Measurements from ENCODE around the gene DCAF8. TPM values are rescaled to one million over a fixed set of nuclear protein-coding genes. Genes with fewer than 3 reads are reported as not detected.
A peak's percentile ranks its signal among the peaks of the same experiment; 100 is the strongest.

DCAF8 gene
- total RNA-seq, 1 experiment from 2014 or later, result 181 TPM

GRCh38 chr1:160244209-160244608 is 18.1 kb downstream of the DCAF8 start:
- CTCF ChIA-PET, result interaction anchor here (0.6 to 11.9 kb wide), 16 partner anchors 9 to 213 kb away, joined by 3 to 103 read pairs (median 10); partner anchors contain the start of genes CASQ1 and PIGM

GRCh38 chr1:160243767-160244166 is 18.6 kb downstream of the DCAF8 start:
- BruUV-seq (replicated peaks), result no TSS peak
- Mint-ChIP-seq H3K27me3 (ENCODE audit: insufficient read depth, unreplicated experiment) (no peaks in the 10 kb centered on the region), H3K9me3 (ENCODE audit: unreplicated experiment) (no peaks in the 10 kb centered on the region), H3K27ac (ENCODE audit: low read depth, unreplicated experiment) (no peak overlapping the region), H3K4me1 (ENCODE audit: insufficient read depth, unreplicated experiment) (peaks cover 7% of the 10 kb centered on the region), H3K4me3 (ENCODE audit: unreplicated experiment) (no peak overlapping the region), H3K36me3 (ENCODE audit: insufficient read depth, unreplicated experiment) (peaks cover 67% of the 10 kb centered on the region)
- intact Hi-C loops (cut with micrococcal nuclease), result no loop called here
- ChIA-PET CTCF (interaction anchor here (0.6 to 11.9 kb wide), 17 partner anchors 9 to 212 kb away, joined by 3 to 103 read pairs (median 10); partner anchors contain the start of genes CASQ1 and PIGM), POLR2A (interaction anchor here (0.6 to 9.6 kb wide), 7 partner anchors 9 to 52 kb away, joined by 3 to 51 read pairs (median 5); partner anchors contain the start of gene DCAF8)
- no peak for TF ChIP-seq CTCF (IDR thresholded peaks at IDR 0.05; ENCODE audit: unreplicated experiment)
- no peak for DNase-seq (ENCODE audit: unreplicated experiment)

More at GRCh38 chr1:160244209-160244608, 18.1 kb downstream of the DCAF8 start:
- BruUV-seq (replicated peaks), result no TSS peak
- intact Hi-C loops (cut with micrococcal nuclease), result no loop called here
- H3K4me3 Mint-ChIP-seq (ENCODE audit: unreplicated experiment), result no peak overlapping the region
- no peaks in the 10 kb centered on the region for H3K27me3 Mint-ChIP-seq (ENCODE audit: insufficient read depth, unreplicated experiment)
- no peaks in the 10 kb centered on the region for H3K9me3 Mint-ChIP-seq (ENCODE audit: unreplicated experiment)
- DNase-seq (ENCODE audit: unreplicated experiment), result no peak
- peaks cover 7% of the 10 kb centered on the region for H3K4me1 Mint-ChIP-seq (ENCODE audit: insufficient read depth, unreplicated experiment)
- H3K27ac Mint-ChIP-seq (ENCODE audit: low read depth, unreplicated experiment), result no peak overlapping the region
- TF ChIP-seq CTCF (IDR thresholded peaks at IDR 0.05; ENCODE audit: unreplicated experiment), result no peak
- peaks cover 62% of the 10 kb centered on the region for H3K36me3 Mint-ChIP-seq (ENCODE audit: insufficient read depth, unreplicated experiment)
- POLR2A ChIA-PET, result interaction anchor here (1.1 to 9.6 kb wide), 5 partner anchors 9 to 40 kb away, joined by 3 to 51 read pairs (median 5); partner anchors contain the start of gene DCAF8

- Mint-ChIP-seq H3K4me3 (ENCODE audit: unreplicated experiment) (no peak overlapping the region), H3K9me3 (ENCODE audit: unreplicated experiment) (no peaks in the 10 kb centered on the region), H3K27me3 (ENCODE audit: insufficient read depth, unreplicated experiment) (no peaks in the 10 kb centered on the region), H3K4me1 (ENCODE audit: insufficient read depth, unreplicated experiment) (peaks cover 6% of the 10 kb centered on the region), H3K36me3 (ENCODE audit: insufficient read depth, unreplicated experiment) (peaks cover 95% of the 10 kb centered on the region), H3K27ac (ENCODE audit: low read depth, unreplicated experiment) (peak overlapping the region; percentile 1)
- ChIA-PET CTCF (interaction anchor here (0.6 to 11.9 kb wide), 15 partner anchors 8 to 369 kb away, joined by 3 to 103 read pairs (median 3); no protein-coding TSS in a partner anchor), POLR2A (interaction anchor here (0.6 to 1.6 kb wide), 7 partner anchors 10 to 285 kb away, joined by 3 to 6 read pairs (median 5); partner anchors contain the start of gene PEX19)
- intact Hi-C loops (cut with micrococcal nuclease), result no loop called here
- BruUV-seq (replicated peaks), result TSS peak; percentile 50
- TF ChIP-seq CTCF (IDR thresholded peaks at IDR 0.05; ENCODE audit: unreplicated experiment), result no peak
- no peak for DNase-seq (ENCODE audit: unreplicated experiment)
Measured at GRCh38 chr1:160239582-160240299, 22.6 kb downstream of the DCAF8 start.

- peaks cover 95% of the 10 kb centered on the region for H3K36me3 Mint-ChIP-seq (ENCODE audit: insufficient read depth, unreplicated experiment)
- no peaks in the 10 kb centered on the region for H3K27me3 Mint-ChIP-seq (ENCODE audit: insufficient read depth, unreplicated experiment)
- H3K4me1 Mint-ChIP-seq (ENCODE audit: insufficient read depth, unreplicated experiment), result peaks cover 6% of the 10 kb centered on the region
- BruUV-seq (replicated peaks), result no TSS peak
- H3K9me3 Mint-ChIP-seq (ENCODE audit: unreplicated experiment), result no peaks in the 10 kb centered on the region
- CTCF ChIA-PET, result interaction anchor here (0.5 to 11.9 kb wide), 13 partner anchors 10 to 388 kb away, joined by 3 to 103 read pairs (median 7); no protein-coding TSS in a partner anchor
- no peak for DNase-seq (ENCODE audit: unreplicated experiment)
- no peak overlapping the region for H3K4me3 Mint-ChIP-seq (ENCODE audit: unreplicated experiment)
- intact Hi-C loops (cut with micrococcal nuclease), result no loop called here
- POLR2A ChIA-PET, result interaction anchor here (1.0 to 1.6 kb wide), 5 partner anchors 13 to 50 kb away, joined by 3 to 6 read pairs (median 6); partner anchors contain the start of gene PEX19
- TF ChIP-seq CTCF (IDR thresholded peaks at IDR 0.05; ENCODE audit: unreplicated experiment), result no peak
- peak overlapping the region; percentile 39 for H3K27ac Mint-ChIP-seq (ENCODE audit: low read depth, unreplicated experiment)
Measured at GRCh38 chr1:160238408-160238807, 23.9 kb downstream of the DCAF8 start.

Data from MCF 10A (cell line).